HepG2 (cell line): Measurements from ENCODE around the gene MYOF. TPM values are rescaled to one million over a fixed set of nuclear protein-coding genes. Genes with fewer than 3 reads are reported as not detected.
A peak's percentile ranks its signal among the peaks of the same experiment; 100 is the strongest.
"Not testable (repeated sequence)": the region's sequence is repeated elsewhere in the genome, so short reads cannot be mapped to it uniquely, and the experiment has no call there.

ENCODE experiments used
- ATAC-seq: fragments of 200-7000 bp; cut with Tn5 transposase; 3 replicates; pipeline ENCODE4 v1.9.1; 2020; ENCODE audit warnings: mild to moderate bottlenecking, moderate library complexity
- BruUV-seq: library from RNA; stranded (reverse); fragments of 400-500 nt; replicated peaks from 2 replicates; lab custom pipeline; 2021; lab: Mats Ljungman, UMichigan
- CTCF ChIA-PET: fragments of 300-600 bp; formaldehyde crosslinking; extraction: SDS; loops from one replicate; lab custom pipeline; 2021; ENCODE audit warnings: low total read pairs, inconsistent platforms, low intra/inter-chr PET ratio; lab: Yijun Ruan, JAX
- POLR2A ChIA-PET: fragments of 350-600 bp; sonication (Branson Sonifier 250); formaldehyde crosslinking; loops from one replicate; lab custom pipeline; 2020; ENCODE audit warnings: antibody characterized with exemption, inconsistent platforms; lab: Yijun Ruan, JAX
- DNase-seq: peaks from one replicate; pipeline ENCODE4 v3.0.0-alpha.2; 2015; ENCODE audit warnings: low spot score
- FAIRE-seq: peaks from 3 replicates; lab custom pipeline; 2011; peaks lifted over from hg19 to GRCh38; lab: Jason Lieb, UNC
- H2AFZ ChIP-seq: one replicate; pipeline ENCODE4 v1.6.1; 2011; ENCODE audit warnings: low read length, inconsistent platforms
- H3K27ac ChIP-seq: fragments of 300-600 bp; 3 replicates; pipeline ENCODE4 v1.8.0; 2011; ENCODE audit warnings: mixed run types, mild to moderate bottlenecking, mixed read lengths, low read length, inconsistent platforms; ENCODE audit not compliant: insufficient read depth; ENCODE audit errors: extremely low read length
- H3K27me3 ChIP-seq, 2 experiments: fragments of 200-600 bp in 1 of 2; 2 replicates in 1 of 2; 3 replicates in 1 of 2; pipeline versions ENCODE4 v1.6.0 to v1.8.0; 2011; ENCODE audit warnings: low read length in 2 of 2, mild to moderate bottlenecking in 2 of 2, moderate library complexity in 2 of 2, inconsistent platforms in 1 of 2; ENCODE audit not compliant: insufficient read depth in 2 of 2, control insufficient read depth in 1 of 2
- H3K36me3 ChIP-seq, 2 experiments: fragments of 200-600 bp in 1 of 2; replicated peaks in 1 of 2; 2 replicates in 1 of 2; 3 replicates in 1 of 2; pipeline versions ENCODE4 v1.5.1 to v1.8.0; 2011; ENCODE audit warnings: low read length in 2 of 2, inconsistent platforms in 1 of 2; ENCODE audit not compliant: insufficient read depth in 2 of 2, control insufficient read depth in 1 of 2
- H3K4me1 ChIP-seq: 2 replicates; pipeline ENCODE4 v1.5.1; 2012; ENCODE audit warnings: low read length, inconsistent platforms; ENCODE audit not compliant: insufficient read depth
- H3K4me2 ChIP-seq: 2 replicates; pipeline ENCODE4 v1.6.0; 2011; ENCODE audit warnings: low read depth, low read length, inconsistent platforms
- H3K4me3 ChIP-seq, 3 experiments: fragments of 200-600 bp in 1 of 3; sonication (generic), shearing (Covaris generic) in 1 of 3; replicated peaks in 1 of 3; 2 replicates each; pipeline ENCODE4 v1.5.1; 2011 to 2016; ENCODE audit warnings: low read length in 3 of 3, inconsistent platforms in 2 of 3, low read depth in 2 of 3, mild to moderate bottlenecking in 2 of 3, control low read depth in 1 of 3, mixed read lengths in 1 of 3; ENCODE audit not compliant: insufficient read depth in 1 of 3
- H3K79me2 ChIP-seq: one replicate; pipeline ENCODE4 v1.6.1; 2011; ENCODE audit warnings: low read length, inconsistent platforms; ENCODE audit not compliant: insufficient read depth
- H3K9ac ChIP-seq: 2 replicates; pipeline ENCODE4 v1.6.0; 2011; ENCODE audit warnings: mild to moderate bottlenecking, low read depth, low read length, inconsistent platforms; ENCODE audit not compliant: insufficient read depth
- H3K9me3 ChIP-seq: 2 replicates; pipeline ENCODE4 v1.5.1; 2012; ENCODE audit warnings: mild to moderate bottlenecking, low read length
- H4K20me1 ChIP-seq: 2 replicates; pipeline ENCODE4 v1.6.0; 2011; ENCODE audit warnings: inconsistent platforms, mild to moderate bottlenecking, low read length, moderate library complexity; ENCODE audit not compliant: insufficient read depth
- EED ChIP-seq: sonication (generic); formaldehyde crosslinking; IDR thresholded peaks from 2 replicates; pipeline ENCODE4 v1.5.0; 2020; ENCODE audit warnings: mild to moderate bottlenecking, missing genetic modification reagents
- FOXC1 ChIP-seq: sonication (generic); formaldehyde crosslinking; IDR thresholded peaks from 2 replicates; pipeline ENCODE4 v1.8.0; 2022; ENCODE audit warnings: mild to moderate bottlenecking, missing genetic modification reagents, borderline replicate concordance
- SMARCC2 ChIP-seq: fragments of 450-650 bp; IDR thresholded peaks from 2 replicates; pipeline ENCODE4 v1.6.1; 2017; ENCODE audit warnings: antibody characterized with exemption, mild to moderate bottlenecking
- ZBTB8A ChIP-seq: sonication (generic); formaldehyde crosslinking; IDR thresholded peaks from 2 replicates; pipeline ENCODE4 v1.4.0; 2020; ENCODE audit warnings: mild to moderate bottlenecking, low read depth, missing genetic modification reagents, borderline replicate concordance
- ZNF326 ChIP-seq: sonication (generic); formaldehyde crosslinking; IDR thresholded peaks from 2 replicates; pipeline ENCODE4 v1.4.0; 2020; ENCODE audit warnings: missing genetic modification reagents, borderline replicate concordance
- ZNF331 ChIP-seq: sonication (generic); formaldehyde crosslinking; IDR thresholded peaks from 2 replicates; pipeline ENCODE4 v1.4.0; 2020; ENCODE audit warnings: missing genetic modification reagents
- ZNF674 ChIP-seq: sonication (generic); formaldehyde crosslinking; IDR thresholded peaks from 2 replicates; pipeline ENCODE4 v1.5.0; 2020; ENCODE audit warnings: low read depth, mild to moderate bottlenecking, missing genetic modification reagents
- WGBS: methylation state at CpG from one replicate; pipeline ENCODE4 v1.1.6; 2017; ENCODE audit warnings: low lambda C conversion rate; 5-methylcytosine and 5-hydroxymethylcytosine counted together
- in situ Hi-C: cut with HindIII; loops from 2 replicates; pipeline ENCODE4 v1.10.0; 2017; ENCODE audit warnings: low pct_unique_long_range_greater_than_20kb; ENCODE audit not compliant: extremely low pct_ligation_motif_present
- intact Hi-C: fragments of 100-400 bp; cut with micrococcal nuclease; formaldehyde crosslinking; loops from one replicate; pipeline ENCODE4 v1.10.0; 2022; ENCODE audit not compliant: unreplicated experiment
- polyA plus RNA-seq, 8 experiments: library from polyadenylated mRNA; depleted of rRNA in 3 of 8; stranded (reverse) in 7 of 8; unstranded in 1 of 8; fragments of >200 nt; fragmentation: Illumina TruSeq in 4 of 8; extraction: Trizol in 4 of 8; gene quantifications; 2 replicates each; pipeline versions ENCODE4 v1.2.1 to v1.2.3, GENCODE V29; 2011 to 2016; ENCODE audit warnings: low read depth in 4 of 8, missing spikeins in 1 of 8, mixed read lengths in 1 of 8; ENCODE audit not compliant: insufficient read depth in 1 of 8
- total RNA-seq, 5 experiments: library from RNA; depleted of rRNA; stranded (reverse); fragments of >200 nt; fragmentation: Illumina TruSeq; extraction: Trizol; gene quantifications; 2 replicates each; pipeline ENCODE4 v1.2.3, GENCODE V29; 2016; ENCODE audit warnings: low read depth in 1 of 5
- TF ChIP-seq, protein P1 (sequence below), 2 experiments: sonication (generic) in 1 of 2; formaldehyde crosslinking in 1 of 2; IDR thresholded peaks; 2 replicates each; pipeline versions ENCODE4 v1.4.0 to v1.6.1; 2016 to 2020; ENCODE audit warnings: borderline replicate concordance in 1 of 2, low read depth in 1 of 2, mild to moderate bottlenecking in 1 of 2, missing genetic modification reagents in 1 of 2
- TF ChIP-seq, protein P2 (sequence below): IDR thresholded peaks from 2 replicates; pipeline ENCODE4 v1.6.1; 2016; ENCODE audit warnings: mild to moderate bottlenecking
- TF ChIP-seq, protein P3 (sequence below): conservative IDR thresholded peaks from 2 replicates; pipeline ENCODE4 v1.6.1; 2018; ENCODE audit warnings: missing genetic modification reagents

Gene MYOF
- total and polyA plus RNA-seq, 2 of the 13 experiments (the other 11 are each of a cell fraction or from before 2014, with no cell fraction given) = 0.18 to 0.42 TPM

DNA sequence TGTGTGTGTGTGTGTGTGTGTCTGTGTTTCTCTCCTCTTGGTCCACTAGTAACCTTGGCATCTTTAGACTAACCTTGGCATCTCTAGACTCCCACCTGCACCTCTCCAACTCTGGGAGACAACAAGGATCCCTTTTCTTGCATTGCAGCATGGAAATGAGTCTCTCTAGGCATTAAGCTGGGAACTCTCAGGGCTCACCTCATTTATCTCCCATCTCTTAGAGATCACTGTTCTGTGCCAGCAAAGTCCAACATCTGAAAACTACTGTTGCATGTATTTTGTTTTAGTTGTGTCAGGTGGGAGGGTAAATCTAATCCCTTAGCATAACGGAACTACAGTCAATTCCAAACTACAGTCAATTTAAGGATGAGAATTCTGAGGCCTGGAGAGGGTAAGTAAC lies 38.7 kb downstream of the MYOF start:
- FAIRE-seq = no peak
- ChIA-PET POLR2A (no interaction called here), CTCF (no interaction called here)
- Histone ChIP-seq H3K27me3 (no peaks in the 10 kb centered on the region), H3K27ac (no peak overlapping the region), H2AFZ (no peak overlapping the region), H3K4me3 (no peak overlapping the region)
- WGBS = 18% methylated on average over 1 of the region's 1 CpG
- ATAC-seq = no peak
- in situ Hi-C loops = no loop called here
- TF ChIP-seq FOXC1 = no peak
- TF ChIP-seq, protein P1, sequence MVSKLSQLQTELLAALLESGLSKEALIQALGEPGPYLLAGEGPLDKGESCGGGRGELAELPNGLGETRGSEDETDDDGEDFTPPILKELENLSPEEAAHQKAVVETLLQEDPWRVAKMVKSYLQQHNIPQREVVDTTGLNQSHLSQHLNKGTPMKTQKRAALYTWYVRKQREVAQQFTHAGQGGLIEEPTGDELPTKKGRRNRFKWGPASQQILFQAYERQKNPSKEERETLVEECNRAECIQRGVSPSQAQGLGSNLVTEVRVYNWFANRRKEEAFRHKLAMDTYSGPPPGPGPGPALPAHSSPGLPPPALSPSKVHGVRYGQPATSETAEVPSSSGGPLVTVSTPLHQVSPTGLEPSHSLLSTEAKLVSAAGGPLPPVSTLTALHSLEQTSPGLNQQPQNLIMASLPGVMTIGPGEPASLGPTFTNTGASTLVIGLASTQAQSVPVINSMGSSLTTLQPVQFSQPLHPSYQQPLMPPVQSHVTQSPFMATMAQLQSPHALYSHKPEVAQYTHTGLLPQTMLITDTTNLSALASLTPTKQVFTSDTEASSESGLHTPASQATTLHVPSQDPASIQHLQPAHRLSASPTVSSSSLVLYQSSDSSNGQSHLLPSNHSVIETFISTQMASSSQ (IDR thresholded peaks at IDR 0.05; ENCODE audit: low read depth) = no peak
- TF ChIP-seq, protein P1 (CRISPR knock-in tag; IDR thresholded peaks at IDR 0.05; ENCODE audit: borderline replicate concordance) = no peak
- no peak for TF ChIP-seq ZNF326 (CRISPR knock-in tag)
- TF ChIP-seq ZNF331 = no peak
- TF ChIP-seq ZNF674 = no peak
- TF ChIP-seq, protein P2, sequence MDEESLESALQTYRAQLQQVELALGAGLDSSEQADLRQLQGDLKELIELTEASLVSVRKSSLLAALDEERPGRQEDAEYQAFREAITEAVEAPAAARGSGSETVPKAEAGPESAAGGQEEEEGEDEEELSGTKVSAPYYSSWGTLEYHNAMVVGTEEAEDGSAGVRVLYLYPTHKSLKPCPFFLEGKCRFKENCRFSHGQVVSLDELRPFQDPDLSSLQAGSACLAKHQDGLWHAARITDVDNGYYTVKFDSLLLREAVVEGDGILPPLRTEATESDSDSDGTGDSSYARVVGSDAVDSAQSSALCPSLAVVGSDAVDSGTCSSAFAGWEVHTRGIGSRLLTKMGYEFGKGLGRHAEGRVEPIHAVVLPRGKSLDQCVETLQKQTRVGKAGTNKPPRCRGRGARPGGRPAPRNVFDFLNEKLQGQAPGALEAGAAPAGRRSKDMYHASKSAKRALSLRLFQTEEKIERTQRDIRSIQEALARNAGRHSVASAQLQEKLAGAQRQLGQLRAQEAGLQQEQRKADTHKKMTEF = no peak
- TF ChIP-seq SMARCC2 = no peak
- TF ChIP-seq, protein P3, sequence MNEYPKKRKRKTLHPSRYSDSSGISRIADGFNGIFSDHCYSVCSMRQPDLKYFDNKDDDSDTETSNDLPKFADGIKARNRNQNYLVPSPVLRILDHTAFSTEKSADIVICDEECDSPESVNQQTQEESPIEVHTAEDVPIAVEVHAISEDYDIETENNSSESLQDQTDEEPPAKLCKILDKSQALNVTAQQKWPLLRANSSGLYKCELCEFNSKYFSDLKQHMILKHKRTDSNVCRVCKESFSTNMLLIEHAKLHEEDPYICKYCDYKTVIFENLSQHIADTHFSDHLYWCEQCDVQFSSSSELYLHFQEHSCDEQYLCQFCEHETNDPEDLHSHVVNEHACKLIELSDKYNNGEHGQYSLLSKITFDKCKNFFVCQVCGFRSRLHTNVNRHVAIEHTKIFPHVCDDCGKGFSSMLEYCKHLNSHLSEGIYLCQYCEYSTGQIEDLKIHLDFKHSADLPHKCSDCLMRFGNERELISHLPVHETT (CRISPR knock-in tag) = no peak
- TF ChIP-seq ZBTB8A (CRISPR knock-in tag) = no peak
- TF ChIP-seq EED (CRISPR knock-in tag) = no peak
- TF ChIP-seq, all 625 proteins: peak for 0
- intact Hi-C loops = no loop called here
- Histone ChIP-seq H3K36me3 (no peaks in the 10 kb centered on the region), H3K79me2 (no peaks in the 10 kb centered on the region), H3K9me3 (no peaks in the 10 kb centered on the region), H3K9ac (no peak overlapping the region), H3K4me2 (peak overlapping the region; percentile 37; the same call in 1 of the 2 replicates), H3K4me1 (peaks cover 37% of the 10 kb centered on the region), H4K20me1 (no peaks in the 10 kb centered on the region)
- no TSS peak for BruUV-seq
- no peak for DNase-seq

DNA sequence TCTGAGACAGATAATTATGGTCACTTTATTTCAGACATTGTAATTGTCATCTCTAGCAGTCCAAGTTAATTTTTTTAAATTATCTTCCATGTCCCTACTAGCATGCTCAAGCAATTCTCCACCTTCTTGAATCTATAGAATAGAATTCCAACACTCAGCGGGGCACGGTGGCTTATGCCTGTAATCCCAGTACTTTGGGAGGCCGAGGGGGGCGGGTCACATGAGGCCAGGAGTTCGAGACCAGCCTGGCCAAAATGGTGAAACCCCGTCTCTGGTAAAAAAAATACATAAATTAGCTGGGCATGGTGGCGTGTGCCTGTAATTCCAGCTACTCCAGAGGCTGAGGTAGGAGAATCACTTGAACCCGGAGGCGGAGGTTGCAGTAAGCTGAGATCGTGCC lies 39.4 kb downstream of the MYOF start:
- POLR2A ChIA-PET, H3K9me3 ChIP-seq, DNase-seq, ATAC-seq, H2AFZ ChIP-seq, in situ Hi-C loops, intact Hi-C loops, H3K79me2 ChIP-seq, H3K9ac ChIP-seq, CTCF ChIA-PET, BruUV-seq, H3K36me3 ChIP-seq, H3K4me3 ChIP-seq, H3K4me2 ChIP-seq, FAIRE-seq, H3K27ac ChIP-seq, H4K20me1 ChIP-seq, H3K27me3 ChIP-seq: not testable (repeated sequence)
- peaks cover 43% of the 10 kb centered on the region for H3K4me1 ChIP-seq
- WGBS = 78% methylated on average over 10 of the region's 10 CpGs
